ENCODE measurements around the gene TCF25.
A peak's percentile ranks its signal among the peaks of the same experiment; 100 is the strongest.

- TF ChIP-seq POLR2A (IDR thresholded peaks at IDR 0.05): no peak
- TF ChIP-seq CTCF (IDR thresholded peaks at IDR 0.05): peak; percentile 88 to 95 (median 92)
- TF ChIP-seq POLR2AphosphoS5 (IDR thresholded peaks at IDR 0.05): no peak
Measured at GRCh38 chr16:89860747-89861304, 12.6 kb upstream of the TCF25 start.
